GM12878 (cell line): ENCODE data around the gene MGLL. TPM values are rescaled to one million over a fixed set of nuclear protein-coding genes. Genes with fewer than 3 reads are reported as not detected.

Experiments
- ATAC-seq: fragments of 200-7000 bp; cut with Tn5 transposase; 3 replicates; pipeline ENCODE4 v1.9.1; 2020; ENCODE audit warnings: mild to moderate bottlenecking, moderate library complexity
- BruUV-seq: library from RNA; stranded (reverse); fragments of 400-500 nt; replicated peaks from 2 replicates; lab custom pipeline; 2021; lab: Mats Ljungman, UMichigan
- CTCF ChIA-PET: fragments of 300-600 bp; sonication (Branson Sonifier 250); formaldehyde crosslinking; extraction: SDS; loops from one replicate; lab custom pipeline; 2021; ENCODE audit warnings: inconsistent platforms; lab: Yijun Ruan, JAX
- POLR2A ChIA-PET: fragments of 350-600 bp; formaldehyde crosslinking; extraction: SDS; loops from one replicate; lab custom pipeline; 2021; ENCODE audit warnings: inconsistent platforms; lab: Charles Lee
- RAD21 ChIA-PET: fragments of 300-600 bp; sonication (Branson Sonifier 250); formaldehyde crosslinking; loops from one replicate; lab custom pipeline; 2023; ENCODE audit warnings: antibody characterized with exemption; ENCODE audit not compliant: unreplicated experiment; lab: Charles Lee
- SMC1A ChIA-PET: fragments of 300-600 bp; sonication (Branson Sonifier 250); formaldehyde crosslinking; loops from one replicate; lab custom pipeline; 2023; ENCODE audit not compliant: unreplicated experiment, uncharacterized antibody; lab: Charles Lee
- DNase-seq: peaks from one replicate; pipeline ENCODE4 v3.0.0-alpha.2; 2011; ENCODE audit warnings: low read depth, low spot score
- FAIRE-seq: peaks from 3 replicates; lab custom pipeline; 2011; peaks lifted over from hg19 to GRCh38; lab: Jason Lieb, UNC
- H2AFZ ChIP-seq: 2 replicates; pipeline ENCODE4 v1.6.0; 2011; ENCODE audit warnings: low read depth, low read length, control low read depth; ENCODE audit not compliant: control insufficient read depth
- H3K27ac ChIP-seq: 2 replicates; pipeline ENCODE4 v1.5.1; 2011; ENCODE audit warnings: control low read depth; ENCODE audit not compliant: control insufficient read depth, insufficient read depth
- H3K27me3 ChIP-seq, 2 experiments: replicated peaks in 1 of 2; 2 replicates each; pipeline versions ENCODE4 v1.6.0 to v1.6.1; 2011; ENCODE audit warnings: low read length in 1 of 2; ENCODE audit not compliant: control insufficient read depth in 2 of 2, insufficient read depth in 2 of 2
- H3K36me3 ChIP-seq, 2 experiments: 2 replicates each; pipeline ENCODE4 v1.5.1; 2011; ENCODE audit warnings: low read length in 1 of 2; ENCODE audit not compliant: control insufficient read depth in 2 of 2, insufficient read depth in 2 of 2
- H3K4me1 ChIP-seq: 2 replicates; pipeline ENCODE4 v1.6.1; 2011; ENCODE audit warnings: mild to moderate bottlenecking, low read length, moderate library complexity, mixed read lengths; ENCODE audit not compliant: control insufficient read depth, insufficient read depth
- H3K4me2 ChIP-seq: 2 replicates; pipeline ENCODE4 v1.6.0; 2011; ENCODE audit warnings: control low read depth; ENCODE audit not compliant: control insufficient read depth, insufficient read depth
- H3K4me3 ChIP-seq: fragments of 200-600 bp; sonication (generic); 2 replicates; pipeline ENCODE4 v1.5.1; 2016
- H3K79me2 ChIP-seq: 2 replicates; pipeline ENCODE4 v1.6.0; 2011; ENCODE audit warnings: low read length; ENCODE audit not compliant: control insufficient read depth, insufficient read depth
- H3K9ac ChIP-seq: 2 replicates; pipeline ENCODE4 v1.8.0; 2011; ENCODE audit warnings: low read length, control low read depth, mixed read lengths; ENCODE audit not compliant: control insufficient read depth, insufficient read depth
- H3K9me3 ChIP-seq: replicated peaks from 3 replicates; pipeline ENCODE4 v1.5.1; 2011; ENCODE audit warnings: mild to moderate bottlenecking, low read length; ENCODE audit not compliant: control insufficient read depth, insufficient read depth
- H4K20me1 ChIP-seq: 2 replicates; pipeline ENCODE4 v1.6.0; 2011; ENCODE audit not compliant: control insufficient read depth, insufficient read depth
- ATF3 ChIP-seq: IDR thresholded peaks from 2 replicates; pipeline ENCODE4 v1.6.1; 2011; ENCODE audit warnings: low read depth, mild to moderate bottlenecking, low read length, moderate library complexity, borderline replicate concordance; ENCODE audit errors: extremely low read depth
- BMI1 ChIP-seq: fragments of 450-650 bp; IDR thresholded peaks from 2 replicates; pipeline ENCODE4 v1.6.1; 2016; ENCODE audit warnings: mild to moderate bottlenecking, moderate library complexity, borderline replicate concordance
- E2F8 ChIP-seq: fragments of 450-650 bp; IDR thresholded peaks from 2 replicates; pipeline ENCODE4 v1.6.1; 2018; ENCODE audit warnings: mild to moderate bottlenecking, low read depth, moderate library complexity; ENCODE audit not compliant: partially characterized antibody
- NFIC ChIP-seq: IDR thresholded peaks from 2 replicates; pipeline ENCODE4 v1.6.1; 2012; ENCODE audit warnings: low read depth, mild to moderate bottlenecking, inconsistent platforms, low read length, moderate library complexity
- NKRF ChIP-seq: fragments of 450-650 bp; conservative IDR thresholded peaks from 2 replicates; pipeline ENCODE4 v1.6.1; 2017; ENCODE audit warnings: mild to moderate bottlenecking, moderate library complexity
- POU2F2 ChIP-seq: IDR thresholded peaks from 3 replicates; pipeline ENCODE4 v1.6.1; 2011; ENCODE audit warnings: low read depth, mild to moderate bottlenecking, low read length, borderline replicate concordance
- RELA ChIP-seq: fragments of 450-650 bp; IDR thresholded peaks from 2 replicates; pipeline ENCODE4 v1.8.0; 2014; ENCODE audit warnings: borderline replicate concordance; ENCODE audit not compliant: partially characterized antibody
- REST ChIP-seq: IDR thresholded peaks from 2 replicates; pipeline ENCODE4 v1.6.1; 2012; ENCODE audit warnings: mild to moderate bottlenecking, low read depth, low read length
- SPI1 ChIP-seq: IDR thresholded peaks from 2 replicates; pipeline ENCODE4 v1.6.1; 2011; ENCODE audit warnings: low read depth, mild to moderate bottlenecking, low read length, moderate library complexity, borderline replicate concordance; ENCODE audit not compliant: insufficient read depth
- TAF1 ChIP-seq: IDR thresholded peaks from 2 replicates; pipeline ENCODE4 v1.6.1; 2011; ENCODE audit warnings: mild to moderate bottlenecking, low read depth, low read length, borderline replicate concordance
- ZNF622 ChIP-seq: fragments of 450-650 bp; IDR thresholded peaks from 2 replicates; pipeline ENCODE4 v1.6.1; 2017; ENCODE audit warnings: mild to moderate bottlenecking, inconsistent platforms
- WGBS: methylation state at CpG from one replicate; pipeline ENCODE4 v1.1.6; 2016; ENCODE audit warnings: low lambda C conversion rate; ENCODE audit not compliant: insufficient replicate concordance, insufficient coverage; ENCODE audit errors: missing lambda C conversion rate; 5-methylcytosine and 5-hydroxymethylcytosine counted together
- in situ Hi-C: fragments of 300-500 bp; cut with MboI; formaldehyde crosslinking; loops from 9 replicates; pipeline ENCODE4 v1.14.3; 2018; ENCODE audit warnings: mixed read lengths
- intact Hi-C: fragments of 100-400 bp; cut with micrococcal nuclease; formaldehyde crosslinking; loops from one replicate; pipeline ENCODE4 v1.14.2; 2022; ENCODE audit not compliant: unreplicated experiment
- polyA plus RNA-seq, 11 experiments: library from polyadenylated mRNA; depleted of rRNA in 4 of 11; unstranded in 6 of 11; stranded (reverse) in 5 of 11; fragments of >200 nt; fragmentation: Nextera tagmentation in 4 of 11; fragmentation: Illumina TruSeq in 1 of 11; extraction: Ambion mirVana in 4 of 11; extraction: Trizol in 1 of 11; gene quantifications; 1 replicate in 1 of 11; 2 replicates in 10 of 11; pipeline versions ENCODE4 v1.2.1 to v1.2.3, GENCODE V29; 2011 to 2016; ENCODE audit warnings: inconsistent platforms in 2 of 11, missing spikeins in 2 of 11, low read depth in 1 of 11
- total RNA-seq, 4 experiments: library from RNA; depleted of rRNA in 3 of 4; stranded (reverse); fragments of >200 nt in 3 of 4; fragmentation: Illumina TruSeq in 1 of 4; extraction: Trizol in 1 of 4; gene quantifications; 2 replicates each; pipeline versions ENCODE4 v1.2.1 to v1.2.3, GENCODE V29; 2013 to 2021

MGLL gene
- total and polyA plus RNA-seq, 10 of the 15 experiments (the other 5 are each of a cell fraction or from before 2014, with no cell fraction given): 44.9 to 177 (median 72.9) TPM

GRCh38 chr3:127697551-127698240 is 124.6 kb downstream of the MGLL start:
- Histone ChIP-seq H3K27me3 (no peaks in the 10 kb centered on the region), H3K4me1 (peaks cover 14% of the 10 kb centered on the region), H2AFZ (peak overlapping the region; percentile 18; the same call in 1 of the 2 replicates), H3K4me2 (no peak overlapping the region), H3K27ac (no peak overlapping the region; the same call in 1 of the 2 replicates), H4K20me1 (no peaks in the 10 kb centered on the region), H3K36me3 (peaks cover 21 to 51% of the 10 kb centered on the region in 2 experiments; a peak in 3 of 4 replicates), H3K9me3 (no peaks in the 10 kb centered on the region), H3K4me3 (no peak overlapping the region), H3K79me2 (no peaks in the 10 kb centered on the region), H3K9ac (no peak overlapping the region)
- ChIA-PET POLR2A (interaction anchor here (1.5 kb wide), 1 partner anchor 125 kb away, joined by 4 read pairs; the partner anchor contains the start of gene MGLL), CTCF (interaction anchor here (0.6 to 2.4 kb wide), 18 partner anchors 13 to 425 kb away, joined by 3 to 12 read pairs (median 4); no protein-coding TSS in a partner anchor), RAD21 (interaction anchor here (0.7 to 2.7 kb wide), 7 partner anchors 38 to 436 kb away, joined by 3 to 12 read pairs (median 3); partner anchors contain the start of gene MGLL), SMC1A (interaction anchor here (0.6 to 2.8 kb wide), 10 partner anchors 15 to 158 kb away, joined by 3 to 10 read pairs (median 5); partner anchors contain the start of gene MGLL)
- intact Hi-C loops (loop anchor here (5.0 kb wide), 2 partner anchors 55 to 135 kb away; no protein-coding TSS in a partner anchor), in situ Hi-C loops (no loop called here)
- no TSS peak for BruUV-seq
- DNase-seq: peak; percentile 48
- 5% methylated on average over 16 of the region's 16 CpGs for WGBS
- ATAC-seq: peak; percentile 94
- FAIRE-seq: peak; percentile 97
- TF ChIP-seq RELA (no peak), POU2F2 (no peak), ZNF622 (no peak), NFIC (no peak), BMI1 (no peak), E2F8 (no peak), SPI1 (no peak), NKRF (no peak), TAF1 (no peak), ATF3 (peak; percentile 73; the same call in 1 of the 2 replicates), REST (no peak)
